MCF 10A (cell line): ENCODE measurements around the gene LRRC7. TPM values are rescaled to one million over a fixed set of nuclear protein-coding genes. Genes with fewer than 3 reads are reported as not detected.

Experiments
- BruUV-seq: library from RNA; stranded (reverse); fragments of 400-500 nt; replicated peaks from 2 replicates; lab custom pipeline; 2021; lab: Mats Ljungman, UMichigan
- CTCF ChIA-PET: fragments of 300-600 bp; sonication (Branson Sonifier 250); formaldehyde crosslinking; extraction: SDS; loops from one replicate; lab custom pipeline; 2021; ENCODE audit warnings: antibody characterized with exemption, inconsistent platforms; lab: Yijun Ruan, JAX
- POLR2A ChIA-PET: fragments of 300-600, 350-650 bp; sonication (Branson Sonifier 250); formaldehyde crosslinking; extraction: SDS; loops from one replicate; lab custom pipeline; 2020; ENCODE audit warnings: antibody characterized with exemption, inconsistent platforms; lab: Yijun Ruan, JAX
- DNase-seq: peaks from one replicate; pipeline ENCODE4 v3.0.0-alpha.2; 2018; ENCODE audit not compliant: unreplicated experiment
- H3K27ac Mint-ChIP-seq: one replicate; pipeline ENCODE4 v1.8.0; 2022; ENCODE audit warnings: mild to moderate bottlenecking, low read depth, mixed read lengths; ENCODE audit not compliant: unreplicated experiment
- H3K27me3 Mint-ChIP-seq: one replicate; pipeline ENCODE4 v1.8.0; 2022; ENCODE audit warnings: mixed read lengths; ENCODE audit not compliant: insufficient read depth, unreplicated experiment
- H3K36me3 Mint-ChIP-seq: one replicate; pipeline ENCODE4 v1.8.0; 2022; ENCODE audit warnings: mild to moderate bottlenecking, moderate library complexity, mixed read lengths; ENCODE audit not compliant: insufficient read depth, unreplicated experiment
- H3K4me1 Mint-ChIP-seq: one replicate; pipeline ENCODE4 v1.8.0; 2022; ENCODE audit warnings: mixed read lengths; ENCODE audit not compliant: insufficient read depth, unreplicated experiment
- H3K4me3 Mint-ChIP-seq: one replicate; pipeline ENCODE4 v1.8.0; 2022; ENCODE audit warnings: mild to moderate bottlenecking, moderate library complexity, mixed read lengths; ENCODE audit not compliant: unreplicated experiment
- H3K9me3 Mint-ChIP-seq: one replicate; pipeline ENCODE4 v1.8.0; 2022; ENCODE audit warnings: mixed read lengths; ENCODE audit not compliant: unreplicated experiment
- intact Hi-C: fragments of 100-400 bp; cut with micrococcal nuclease; formaldehyde crosslinking; loops from 2 replicates; pipeline ENCODE4 v1.14.1; 2022
- total RNA-seq: library from RNA; stranded (reverse); gene quantifications from 2 replicates; pipeline ENCODE4 v1.2.3, GENCODE V29; 2022
- TF ChIP-seq, protein P1 (sequence below): fragments of 200-600 bp; IDR thresholded peaks from one replicate; pipeline ENCODE4 v1.8.0; 2022; ENCODE audit warnings: antibody characterized with exemption, mild to moderate bottlenecking; ENCODE audit not compliant: unreplicated experiment

Gene LRRC7
- total RNA-seq, 1 experiment from 2014 or later: not detected

DNA sequence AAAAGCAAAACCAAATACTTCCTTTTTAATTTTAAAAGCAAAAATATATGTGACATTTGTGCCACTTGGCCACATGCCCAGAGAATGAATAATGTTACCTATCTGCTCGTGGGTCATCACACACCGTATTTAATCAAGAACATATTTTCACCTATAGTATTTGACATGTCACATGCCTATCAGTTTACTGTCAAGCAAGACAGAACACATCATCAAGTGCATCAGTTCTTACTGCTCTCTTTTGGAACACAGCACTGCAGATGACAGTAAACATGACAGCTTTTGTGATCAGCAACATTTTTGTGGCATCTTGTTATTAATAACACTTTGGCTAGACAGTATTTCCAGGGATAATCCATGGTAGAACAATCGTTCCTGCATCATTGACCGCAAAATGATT is 134.4 kb downstream of the LRRC7 start:
- intact Hi-C loops: loop anchor here (5.0 kb wide), 1 partner anchor 1035 kb away; no protein-coding TSS in a partner anchor
- TF ChIP-seq, protein P1, sequence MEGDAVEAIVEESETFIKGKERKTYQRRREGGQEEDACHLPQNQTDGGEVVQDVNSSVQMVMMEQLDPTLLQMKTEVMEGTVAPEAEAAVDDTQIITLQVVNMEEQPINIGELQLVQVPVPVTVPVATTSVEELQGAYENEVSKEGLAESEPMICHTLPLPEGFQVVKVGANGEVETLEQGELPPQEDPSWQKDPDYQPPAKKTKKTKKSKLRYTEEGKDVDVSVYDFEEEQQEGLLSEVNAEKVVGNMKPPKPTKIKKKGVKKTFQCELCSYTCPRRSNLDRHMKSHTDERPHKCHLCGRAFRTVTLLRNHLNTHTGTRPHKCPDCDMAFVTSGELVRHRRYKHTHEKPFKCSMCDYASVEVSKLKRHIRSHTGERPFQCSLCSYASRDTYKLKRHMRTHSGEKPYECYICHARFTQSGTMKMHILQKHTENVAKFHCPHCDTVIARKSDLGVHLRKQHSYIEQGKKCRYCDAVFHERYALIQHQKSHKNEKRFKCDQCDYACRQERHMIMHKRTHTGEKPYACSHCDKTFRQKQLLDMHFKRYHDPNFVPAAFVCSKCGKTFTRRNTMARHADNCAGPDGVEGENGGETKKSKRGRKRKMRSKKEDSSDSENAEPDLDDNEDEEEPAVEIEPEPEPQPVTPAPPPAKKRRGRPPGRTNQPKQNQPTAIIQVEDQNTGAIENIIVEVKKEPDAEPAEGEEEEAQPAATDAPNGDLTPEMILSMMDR: no peak
- Mint-ChIP-seq H3K4me3 (no peak overlapping the region), H3K4me1 (no peaks in the 10 kb centered on the region), H3K36me3 (no peaks in the 10 kb centered on the region), H3K9me3 (no peaks in the 10 kb centered on the region), H3K27ac (no peak overlapping the region), H3K27me3 (peaks cover 16% of the 10 kb centered on the region)
- BruUV-seq: no TSS peak
- no peak for DNase-seq
- POLR2A ChIA-PET: no interaction called here
- CTCF ChIA-PET: interaction anchor here (0.6 kb wide), 1 partner anchor 35 kb away, joined by 3 read pairs; no protein-coding TSS in a partner anchor

DNA sequence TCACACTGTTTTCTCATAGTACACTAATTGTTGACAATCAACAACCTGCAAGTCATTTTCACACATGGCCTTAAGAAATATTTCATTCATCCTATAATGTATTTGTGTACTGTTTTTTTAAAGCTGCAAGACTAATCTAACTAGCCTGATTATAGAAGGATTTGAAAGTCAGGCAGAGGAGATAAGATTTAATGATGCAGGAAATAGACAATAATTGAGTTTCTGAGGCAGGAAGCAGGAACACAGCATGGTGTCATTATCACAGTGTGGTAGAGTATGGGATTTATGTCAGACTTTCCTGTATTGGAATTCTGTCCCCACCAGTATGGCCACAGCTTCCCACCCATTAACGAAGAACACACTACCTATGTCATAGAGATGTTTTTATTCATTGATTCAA is 138.8 kb downstream of the LRRC7 start:
- no peak for DNase-seq
- no peak overlapping the region for H3K4me3 Mint-ChIP-seq
- H3K36me3 Mint-ChIP-seq: no peaks in the 10 kb centered on the region
- H3K27ac Mint-ChIP-seq: no peak overlapping the region
- H3K4me1 Mint-ChIP-seq: no peaks in the 10 kb centered on the region
- BruUV-seq: no TSS peak
- POLR2A ChIA-PET: no interaction called here
- no peaks in the 10 kb centered on the region for H3K9me3 Mint-ChIP-seq
- intact Hi-C loops: no loop called here
- H3K27me3 Mint-ChIP-seq: peaks cover 16% of the 10 kb centered on the region
- TF ChIP-seq, protein P1: no peak
- CTCF ChIA-PET: interaction anchor here (0.7 kb wide), 1 partner anchor 21 kb away, joined by 3 read pairs; no protein-coding TSS in a partner anchor

DNA sequence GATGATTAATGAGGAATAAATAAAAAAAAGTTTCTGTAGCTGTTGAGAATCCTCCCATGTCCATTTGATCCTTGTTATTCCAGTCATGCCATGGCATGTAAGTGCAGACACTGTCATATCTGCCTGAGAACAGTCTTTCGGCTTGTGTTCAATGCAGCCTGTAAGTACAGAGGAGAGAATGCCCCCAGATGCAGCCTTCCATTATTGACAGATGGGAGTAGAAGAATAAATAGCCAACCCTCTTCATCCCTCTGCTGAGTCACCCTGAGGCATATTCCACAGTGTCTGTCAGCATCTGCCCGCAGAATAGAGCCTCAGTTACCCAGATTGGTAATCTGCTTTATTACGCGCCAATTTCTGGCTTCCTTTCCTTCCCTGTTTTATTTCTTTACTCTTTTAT is 139.4 kb downstream of the LRRC7 start:
- TF ChIP-seq, protein P1: no peak
- no peaks in the 10 kb centered on the region for H3K4me1 Mint-ChIP-seq
- no peaks in the 10 kb centered on the region for H3K36me3 Mint-ChIP-seq
- no TSS peak for BruUV-seq
- no peak overlapping the region for H3K4me3 Mint-ChIP-seq
- H3K27me3 Mint-ChIP-seq: peaks cover 16% of the 10 kb centered on the region
- intact Hi-C loops: no loop called here
- ChIA-PET POLR2A (no interaction called here), CTCF (interaction anchor here (0.7 kb wide), 1 partner anchor 20 kb away, joined by 3 read pairs; no protein-coding TSS in a partner anchor)
- no peaks in the 10 kb centered on the region for H3K9me3 Mint-ChIP-seq
- H3K27ac Mint-ChIP-seq: no peak overlapping the region
- DNase-seq: no peak

DNA sequence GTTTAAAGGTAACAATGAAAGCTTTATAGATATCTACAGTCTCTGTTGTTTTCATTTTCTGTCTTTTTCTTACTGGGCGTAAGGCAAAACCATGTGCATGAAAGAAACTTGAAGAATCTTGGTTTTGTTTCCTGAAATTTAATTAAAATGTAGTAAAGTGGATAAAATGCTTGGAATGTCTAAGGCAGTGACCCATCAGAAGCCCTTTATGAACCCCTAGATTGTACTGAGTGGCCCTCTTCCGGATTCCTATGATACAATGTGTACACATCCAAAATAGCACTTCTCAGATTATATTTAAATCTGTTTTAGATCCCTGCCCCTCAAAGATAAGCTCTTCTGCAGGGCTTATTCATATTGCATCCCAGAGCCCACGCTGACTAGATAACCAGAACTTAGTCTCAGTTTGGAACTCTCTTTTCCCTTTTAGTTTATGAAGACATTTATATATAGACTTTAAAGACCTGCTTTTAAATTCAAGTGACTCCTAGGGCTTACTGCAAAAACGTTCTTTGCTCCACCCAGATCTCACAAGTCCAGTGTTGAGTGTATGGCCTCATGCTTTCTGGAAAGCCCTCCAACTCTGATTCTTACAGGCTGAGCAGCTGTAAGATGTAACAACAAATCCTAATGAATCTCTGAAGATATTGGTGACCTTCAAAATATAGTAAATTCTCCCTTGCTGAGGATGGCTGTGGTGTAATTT is 142.9 kb downstream of the LRRC7 start:
- Mint-ChIP-seq H3K9me3 (no peaks in the 10 kb centered on the region), H3K36me3 (no peaks in the 10 kb centered on the region), H3K27me3 (peaks cover 9% of the 10 kb centered on the region), H3K27ac (no peak overlapping the region), H3K4me3 (no peak overlapping the region), H3K4me1 (no peaks in the 10 kb centered on the region)
- no peak for DNase-seq
- BruUV-seq: no TSS peak
- intact Hi-C loops: no loop called here
- ChIA-PET POLR2A (no interaction called here), CTCF (interaction anchor here (0.6 kb wide), 2 partner anchors 210 to 645 kb away, joined by 3 to 5 read pairs; no protein-coding TSS in a partner anchor)
- TF ChIP-seq, protein P1: no peak
